ENCODE data around the gene SLC25A3. TPM values are rescaled to one million over a fixed set of nuclear protein-coding genes. Genes with fewer than 3 reads are reported as not detected.

Gene SLC25A3
- polyA plus RNA-seq, 1 donor = 521 TPM

DNA sequence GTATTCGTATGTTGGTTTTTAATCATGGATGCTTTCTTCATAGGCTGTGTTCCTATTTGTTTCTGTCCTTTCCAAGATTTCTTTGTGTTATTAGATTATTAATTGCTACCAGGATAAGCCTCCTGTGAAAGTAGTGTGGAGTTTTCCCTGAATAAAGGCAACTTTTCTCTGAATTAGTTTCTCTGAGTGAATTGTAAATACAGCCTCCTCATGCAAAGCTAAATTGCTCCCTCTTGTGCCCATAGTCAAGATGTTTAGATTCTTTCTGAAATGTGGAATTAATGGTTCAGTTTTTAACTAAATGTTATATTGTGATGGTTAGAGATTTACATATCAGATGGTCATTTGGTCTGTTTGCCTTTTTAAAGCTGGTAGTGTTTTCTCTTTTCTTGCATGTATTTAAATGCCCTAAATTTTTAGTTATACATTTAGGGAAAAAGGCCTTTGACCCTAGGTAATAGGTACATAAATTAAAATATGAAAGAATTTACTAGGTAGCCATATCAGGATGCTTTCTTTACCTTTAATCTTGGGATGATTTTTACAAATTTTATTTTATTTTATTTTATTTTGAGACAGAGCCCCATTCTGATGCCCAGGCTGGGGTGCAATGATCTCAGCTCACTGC is 60.5 kb downstream of the SLC25A3 start:
- no peaks in the 10 kb centered on the region for H3K4me1 ChIP-seq (ENCODE audit: control insufficient read depth, insufficient read depth, low read length)
- DNase-seq = peak; percentile 42 to 47
- H3K27ac ChIP-seq (ENCODE audit: low read length) = no peak overlapping the region
- H3K4me3 ChIP-seq (ENCODE audit: low read length) = no peak overlapping the region
- no CpG with 5 or more reads among the region's 1 CpG for WGBS (ENCODE audit: insufficient coverage, low lambda C conversion rate)
- no peaks in the 10 kb centered on the region for H3K27me3 ChIP-seq (ENCODE audit: control insufficient read depth, insufficient read depth, low read length)
- H3K9me3 ChIP-seq (ENCODE audit: control insufficient read depth, low read depth, low read length) = no peaks in the 10 kb centered on the region
- peaks cover 27% of the 10 kb centered on the region for H3K36me3 ChIP-seq (ENCODE audit: control insufficient read depth, insufficient read depth, low read length)

Other genes with a start within 250 kb of the SLC25A3 start
- gene TMPO, start 78.1 kb upstream of the SLC25A3 start, polyA plus RNA-seq = 100 TPM
- gene IKBIP, start 51.1 kb downstream of the SLC25A3 start, polyA plus RNA-seq = 10.8 TPM
- gene APAF1, start 51.6 kb downstream of the SLC25A3 start, polyA plus RNA-seq = 18.5 TPM

Measured in large intestine (tissue), 3 donors.